PC-3 (cell line): ENCODE data around the gene TTLL10.

ENCODE experiments used
- EZH2phosphoT487 ChIP-seq: fragments of 300-600 bp; sonication (generic); IDR thresholded peaks from 2 replicates; pipeline ENCODE4 v1.6.1; 2018; ENCODE audit warnings: mild to moderate bottlenecking, antibody characterized with exemption, low read length, borderline replicate concordance
- TF ChIP-seq, protein P1 (sequence below): fragments of 300-600 bp; sonication (generic); conservative IDR thresholded peaks from 2 replicates; pipeline ENCODE4 v1.5.1; 2017; ENCODE audit warnings: antibody characterized with exemption, low read depth, mild to moderate bottlenecking, low read length

DNA sequence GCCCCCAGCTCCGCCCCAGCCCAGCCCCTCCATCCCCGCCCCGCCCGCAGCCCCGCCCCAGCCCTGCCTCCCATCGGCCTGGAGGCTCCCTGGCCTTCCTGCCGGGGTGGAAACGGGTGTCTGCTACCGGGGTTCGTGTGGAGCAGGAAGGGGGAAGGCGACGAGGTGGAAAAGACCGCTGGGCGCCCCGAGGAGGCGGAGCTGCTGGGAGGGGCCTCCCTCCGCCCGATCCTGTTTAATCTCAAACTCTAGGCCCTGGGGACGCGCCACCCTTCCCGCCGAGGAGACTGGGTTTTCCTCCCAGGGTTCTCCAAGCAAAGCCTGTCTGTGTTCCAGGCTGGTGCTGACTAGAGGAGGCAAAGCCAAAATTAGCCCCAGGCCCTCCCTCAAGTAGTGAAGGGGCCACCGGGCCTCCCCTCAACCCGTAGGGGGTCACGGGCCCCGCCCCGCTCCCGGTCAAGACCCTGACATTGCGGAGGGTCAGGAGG is 16.2 kb upstream of the TTLL10 start:
- TF ChIP-seq, protein P1, sequence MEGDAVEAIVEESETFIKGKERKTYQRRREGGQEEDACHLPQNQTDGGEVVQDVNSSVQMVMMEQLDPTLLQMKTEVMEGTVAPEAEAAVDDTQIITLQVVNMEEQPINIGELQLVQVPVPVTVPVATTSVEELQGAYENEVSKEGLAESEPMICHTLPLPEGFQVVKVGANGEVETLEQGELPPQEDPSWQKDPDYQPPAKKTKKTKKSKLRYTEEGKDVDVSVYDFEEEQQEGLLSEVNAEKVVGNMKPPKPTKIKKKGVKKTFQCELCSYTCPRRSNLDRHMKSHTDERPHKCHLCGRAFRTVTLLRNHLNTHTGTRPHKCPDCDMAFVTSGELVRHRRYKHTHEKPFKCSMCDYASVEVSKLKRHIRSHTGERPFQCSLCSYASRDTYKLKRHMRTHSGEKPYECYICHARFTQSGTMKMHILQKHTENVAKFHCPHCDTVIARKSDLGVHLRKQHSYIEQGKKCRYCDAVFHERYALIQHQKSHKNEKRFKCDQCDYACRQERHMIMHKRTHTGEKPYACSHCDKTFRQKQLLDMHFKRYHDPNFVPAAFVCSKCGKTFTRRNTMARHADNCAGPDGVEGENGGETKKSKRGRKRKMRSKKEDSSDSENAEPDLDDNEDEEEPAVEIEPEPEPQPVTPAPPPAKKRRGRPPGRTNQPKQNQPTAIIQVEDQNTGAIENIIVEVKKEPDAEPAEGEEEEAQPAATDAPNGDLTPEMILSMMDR: no peak
- no peak for TF ChIP-seq EZH2phosphoT487
